A549 (cell line): ENCODE measurements around the gene RIMBP2. TPM values are rescaled to one million over a fixed set of nuclear protein-coding genes. Genes with fewer than 3 reads are reported as not detected.

ENCODE experiments used
- ATAC-seq, 2 experiments: fragments of 200-7000 bp in 1 of 2; fragments of >200 bp in 1 of 2; cut with Nextera tagmentation in 1 of 2; cut with Tn5 transposase in 1 of 2; 3 replicates each; pipeline versions ENCODE4 v1.8.0 to v1.9.1; 2018 to 2020; ENCODE audit warnings: mild to moderate bottlenecking in 1 of 2, moderate library complexity in 1 of 2
- CTCF ChIA-PET: fragments of 300-600 bp; sonication (Branson Sonifier 250); formaldehyde crosslinking; extraction: SDS; loops from one replicate; lab custom pipeline; 2021; ENCODE audit warnings: antibody characterized with exemption, inconsistent platforms; lab: Yijun Ruan, JAX
- POLR2A ChIA-PET: fragments of 350-600 bp; formaldehyde crosslinking; extraction: SDS; loops from one replicate; lab custom pipeline; 2021; ENCODE audit warnings: antibody characterized with exemption, inconsistent platforms; lab: Yijun Ruan, JAX
- DNase-seq, 2 experiments: peaks; one replicate each; pipeline versions ENCODE4 v3.0.0 to v3.0.0-alpha.2; 2011 to 2016; ENCODE audit warnings: low read depth in 1 of 2, low spot score in 1 of 2
- FAIRE-seq: peaks from 2 replicates; lab custom pipeline; 2011; peaks lifted over from hg19 to GRCh38; lab: Jason Lieb, UNC
- H3K27ac ChIP-seq, 2 experiments: fragments of >200 bp; sonication (Bioruptor Twin); formaldehyde crosslinking; 3 replicates each; pipeline ENCODE4 v1.5.1; 2016 to 2017
- H3K4me1 ChIP-seq: fragments of >200 bp; sonication (Bioruptor Twin); formaldehyde crosslinking; 3 replicates; pipeline ENCODE4 v1.6.1; 2016
- H3K4me2 ChIP-seq: fragments of >200 bp; sonication (Bioruptor Twin); formaldehyde crosslinking; 3 replicates; pipeline ENCODE4 v1.6.1; 2016
- H3K4me3 ChIP-seq: fragments of >200 bp; sonication (Bioruptor Twin); formaldehyde crosslinking; 3 replicates; pipeline ENCODE4 v1.5.1; 2016
- H3K9me3 ChIP-seq: fragments of >200 bp; sonication (Bioruptor Twin); formaldehyde crosslinking; 3 replicates; pipeline ENCODE4 v1.6.1; 2016
- ELK1 ChIP-seq: fragments of 150-350 bp; IDR thresholded peaks from 2 replicates; pipeline ENCODE4 v1.6.1; 2014; ENCODE audit warnings: low read depth, mild to moderate bottlenecking, low read length
- FOSL2 ChIP-seq, 2 experiments: fragments of 450-650 bp in 1 of 2; fragments of >200 bp in 1 of 2; sonication (Bioruptor Twin) in 1 of 2; formaldehyde crosslinking; IDR thresholded peaks; 2 replicates each; pipeline versions ENCODE4 v1.5.0 to v1.6.1; 2016 to 2020; ENCODE audit warnings: mild to moderate bottlenecking in 1 of 2, moderate library complexity in 1 of 2
- GATA3 ChIP-seq: IDR thresholded peaks from 2 replicates; pipeline ENCODE4 v1.6.1; 2012; ENCODE audit warnings: borderline replicate concordance
- HES2 ChIP-seq: fragments of >200 bp; sonication (Bioruptor Twin); formaldehyde crosslinking; IDR thresholded peaks from 2 replicates; pipeline ENCODE4 v1.6.1; 2016
- HMGXB4 ChIP-seq: fragments of 250-450 bp; sonication (Bioruptor Pico); IDR thresholded peaks from 2 replicates; pipeline ENCODE4 v1.5.0; 2021; ENCODE audit warnings: mild to moderate bottlenecking, moderate library complexity, borderline replicate concordance
- HOXB13 ChIP-seq: fragments of 250-450 bp; sonication (Bioruptor Pico); IDR thresholded peaks from 2 replicates; pipeline ENCODE4 v1.5.0; 2020; ENCODE audit warnings: low read depth, mild to moderate bottlenecking, moderate library complexity
- JUNB ChIP-seq: fragments of >200 bp; sonication (Bioruptor Twin); formaldehyde crosslinking; IDR thresholded peaks from 2 replicates; pipeline ENCODE4 v1.6.1; 2016
- KDM1A ChIP-seq: fragments of 200-600 bp; sonication (generic); IDR thresholded peaks from 2 replicates; pipeline ENCODE4 v1.6.1; 2016; ENCODE audit warnings: low read depth, mild to moderate bottlenecking
- MYC ChIP-seq: IDR thresholded peaks from 2 replicates; pipeline ENCODE4 v1.6.1; 2012; ENCODE audit warnings: mild to moderate bottlenecking, inconsistent platforms, low read length, improper control_type of control experiment, borderline replicate concordance
- NFE2L2 ChIP-seq: fragments of 150-350 bp; conservative IDR thresholded peaks from 2 replicates; pipeline ENCODE4 v1.6.1; 2014; ENCODE audit warnings: low read length
- NR3C1 ChIP-seq: fragments of >200 bp; sonication (Bioruptor Twin); formaldehyde crosslinking; IDR thresholded peaks from 3 replicates; pipeline ENCODE4 v1.6.1; 2017
- PBX3 ChIP-seq: IDR thresholded peaks from 2 replicates; pipeline ENCODE4 v1.6.1; 2012
- RFX5 ChIP-seq: fragments of 450-650 bp; IDR thresholded peaks from 2 replicates; pipeline ENCODE4 v1.7.1; 2014; ENCODE audit warnings: antibody characterized with exemption, mild to moderate bottlenecking, moderate library complexity
- SMC3 ChIP-seq: fragments of >200 bp; sonication (Bioruptor Twin); formaldehyde crosslinking; IDR thresholded peaks from 3 replicates; pipeline ENCODE4 v1.6.1; 2018; ENCODE audit warnings: inconsistent platforms
- SREBF2 ChIP-seq: fragments of 450-650 bp; IDR thresholded peaks from 2 replicates; pipeline ENCODE4 v1.6.1; 2014; ENCODE audit warnings: mild to moderate bottlenecking, moderate library complexity
- TFCP2L1 ChIP-seq: fragments of 250-450 bp; sonication (Bioruptor Pico); IDR thresholded peaks from 2 replicates; pipeline ENCODE4 v1.5.0; 2021; ENCODE audit warnings: mild to moderate bottlenecking
- ZFP36 ChIP-seq: fragments of 450-650 bp; IDR thresholded peaks from 2 replicates; pipeline ENCODE4 v1.6.1; 2014; ENCODE audit warnings: borderline replicate concordance; ENCODE audit not compliant: partially characterized antibody
- ZNF302 ChIP-seq: fragments of 250-450 bp; sonication (Bioruptor Pico); IDR thresholded peaks from 2 replicates; pipeline ENCODE4 v1.9.0; 2021; ENCODE audit warnings: inconsistent platforms, mild to moderate bottlenecking, moderate library complexity
- WGBS: methylation state at CpG from one replicate; pipeline ENCODE4 v1.1.6; 2017; ENCODE audit errors: missing lambda C conversion rate; 5-methylcytosine and 5-hydroxymethylcytosine counted together
- polyA plus RNA-seq, 4 experiments: library from polyadenylated mRNA; depleted of rRNA in 3 of 4; stranded (reverse); fragments of >200 nt; fragmentation: RNase III in 1 of 4; extraction: RNeasy Plus Mini Kit Qiagen cat#74134 plus additional on column Dnase treatment in 1 of 4; gene quantifications; 2 replicates in 3 of 4; 3 replicates in 1 of 4; pipeline ENCODE4 v1.2.3, GENCODE V29; 2011 to 2017

Gene RIMBP2
- polyA plus RNA-seq, 2 of the 4 experiments (the other 2 are of a cell fraction), result not detected

- no peak for TF ChIP-seq ZFP36
- TF ChIP-seq, all 56 proteins: peak for 0
- no peak for DNase-seq
- ChIA-PET CTCF (no interaction called here), POLR2A (no interaction called here)
- no peak overlapping the region for H3K27ac ChIP-seq
- 26% methylated on average over 5 of the region's 6 CpGs for WGBS
- peaks cover 13% of the 10 kb centered on the region; the same call in 2 of the 3 replicates for H3K9me3 ChIP-seq
- H3K4me1 ChIP-seq, result no peaks in the 10 kb centered on the region
- no peak overlapping the region for H3K4me2 ChIP-seq
- FAIRE-seq, result no peak
- H3K4me3 ChIP-seq, result no peak overlapping the region
- ATAC-seq, result no peak
Measured at GRCh38 chr12:130470969-130471368, 245.1 kb downstream of the RIMBP2 start.

- Histone ChIP-seq H3K27ac (no peak overlapping the region), H3K4me2 (no peak overlapping the region), H3K4me1 (no peaks in the 10 kb centered on the region), H3K4me3 (no peak overlapping the region), H3K9me3 (peaks cover 13% of the 10 kb centered on the region; the same call in 2 of the 3 replicates)
- ATAC-seq (no peak), DNase-seq (no peak), FAIRE-seq (no peak)
- no peak for TF ChIP-seq PBX3
- no peak for TF ChIP-seq SMC3
- no peak for TF ChIP-seq GATA3
- no peak for TF ChIP-seq SREBF2
- TF ChIP-seq NR3C1, result no peak
- no peak for TF ChIP-seq HOXB13 (CRISPR knock-in tag)
- no peak for TF ChIP-seq HMGXB4 (CRISPR knock-in tag)
- TF ChIP-seq HES2, result no peak
- TF ChIP-seq ELK1, result no peak
- TF ChIP-seq FOSL2 (IDR thresholded peaks at IDR 0.05), result no peak
- TF ChIP-seq FOSL2 (CRISPR knock-in tag; IDR thresholded peaks at IDR 0.05), result no peak
- no peak for TF ChIP-seq TFCP2L1
- no peak for TF ChIP-seq NFE2L2
- POLR2A ChIA-PET, result no interaction called here
- CTCF ChIA-PET, result no interaction called here
- 42% methylated on average over 7 of the region's 7 CpGs for WGBS
Measured at GRCh38 chr12:130469552-130469951, 246.5 kb downstream of the RIMBP2 start.

GRCh38 chr12:130468700-130469245 is 247.3 kb downstream of the RIMBP2 start:
- ATAC-seq (no peak), DNase-seq (no peak), FAIRE-seq (no peak)
- WGBS, result 51% methylated on average over 18 of the region's 24 CpGs
- no peak for TF ChIP-seq NFE2L2
- no peak for TF ChIP-seq MYC
- Histone ChIP-seq H3K9me3 (peaks cover 13% of the 10 kb centered on the region; the same call in 2 of the 3 replicates), H3K4me1 (no peaks in the 10 kb centered on the region), H3K4me2 (no peak overlapping the region), H3K27ac (no peak overlapping the region), H3K4me3 (no peak overlapping the region)
- POLR2A ChIA-PET, result no interaction called here
- CTCF ChIA-PET, result no interaction called here

GRCh38 chr12:130468186-130468585 is 247.9 kb downstream of the RIMBP2 start:
- ChIA-PET CTCF (no interaction called here), POLR2A (no interaction called here)
- WGBS, result 13% methylated on average over 8 of the region's 9 CpGs
- DNase-seq (no peak), FAIRE-seq (no peak), ATAC-seq (no peak)
- no peaks in the 10 kb centered on the region for H3K4me1 ChIP-seq
- H3K4me3 ChIP-seq, result no peak overlapping the region
- H3K27ac ChIP-seq, result no peak overlapping the region
- H3K9me3 ChIP-seq, result peaks cover 13% of the 10 kb centered on the region; the same call in 2 of the 3 replicates
- no peak overlapping the region for H3K4me2 ChIP-seq
- TF ChIP-seq PBX3, result no peak
- no peak for TF ChIP-seq JUNB
- TF ChIP-seq FOSL2 (IDR thresholded peaks at IDR 0.05), result no peak
- no peak for TF ChIP-seq FOSL2 (CRISPR knock-in tag; IDR thresholded peaks at IDR 0.05)
- TF ChIP-seq KDM1A, result no peak
- no peak for TF ChIP-seq ZNF302 (CRISPR knock-in tag)
- no peak for TF ChIP-seq RFX5
- no peak for TF ChIP-seq NFE2L2
